H1 (cell line): ENCODE results near the gene PLAAT2.

Source experiments
- EGR1 ChIP-seq: IDR thresholded peaks from 2 replicates; pipeline ENCODE4 v1.6.1; 2011; ENCODE audit warnings: low read depth, low read length, borderline replicate concordance
- EP300 ChIP-seq, 2 experiments: IDR thresholded peaks; 1 replicate in 1 of 2; 2 replicates in 1 of 2; pipeline ENCODE4 v1.6.1; 2011 to 2012; ENCODE audit warnings: low read depth in 2 of 2, low read length in 2 of 2, mild to moderate bottlenecking in 2 of 2, borderline replicate concordance in 1 of 2, inconsistent platforms in 1 of 2, moderate library complexity in 1 of 2
- KDM1A ChIP-seq: fragments of 200-600, 300-600 bp; sonication (generic); IDR thresholded peaks from 2 replicates; pipeline ENCODE4 v1.7.1; 2016; ENCODE audit warnings: mild to moderate bottlenecking, low read length, borderline replicate concordance
- PHF8 ChIP-seq: fragments of 200-600 bp; sonication (generic); conservative IDR thresholded peaks from 2 replicates; pipeline ENCODE4 v1.7.1; 2012; ENCODE audit warnings: low read depth, mild to moderate bottlenecking, inconsistent platforms, low read length, moderate library complexity
- POLR2A ChIP-seq, 2 experiments: IDR thresholded peaks; 1 replicate in 1 of 2; 2 replicates in 1 of 2; pipeline ENCODE4 v1.6.1; 2011; ENCODE audit warnings: low read depth in 2 of 2, low read length in 2 of 2, mild to moderate bottlenecking in 2 of 2; ENCODE audit errors: control extremely low read depth in 1 of 2
- SIX5 ChIP-seq: IDR thresholded peaks from 2 replicates; pipeline ENCODE4 v1.6.1; 2011; ENCODE audit warnings: mild to moderate bottlenecking, low read depth, low read length
- TAF1 ChIP-seq: IDR thresholded peaks from 2 replicates; pipeline ENCODE4 v1.6.1; 2011; ENCODE audit warnings: mild to moderate bottlenecking, low read depth, low read length

DNA sequence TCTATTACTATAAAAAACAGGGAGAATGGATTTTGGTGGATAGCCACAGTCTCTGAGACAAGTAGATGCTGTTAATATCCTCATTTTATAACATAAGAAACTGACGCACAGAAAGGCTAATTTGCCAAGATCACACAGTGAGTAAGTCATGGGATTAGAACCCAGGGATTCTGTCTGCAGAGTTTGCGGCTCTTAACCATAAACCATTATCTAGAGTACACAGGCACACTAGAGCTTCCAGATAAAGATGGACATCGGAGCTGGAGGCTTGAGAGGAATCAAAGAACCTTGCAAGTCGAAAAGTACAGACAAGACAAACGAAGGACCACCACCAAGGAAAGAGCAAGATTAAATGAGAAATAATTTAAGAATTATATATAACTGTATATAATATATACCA, 46.0 kb downstream of the PLAAT2 start:
- no peak for TF ChIP-seq EGR1
- no peak for TF ChIP-seq KDM1A
- TF ChIP-seq POLR2A (IDR thresholded peaks at IDR 0.05; ENCODE audit: control extremely low read depth in 1 of 2, low read depth in 2 of 2, low read length in 2 of 2): no peak
- no peak for TF ChIP-seq EP300 (IDR thresholded peaks at IDR 0.05; ENCODE audit: borderline replicate concordance in 1 of 2, low read depth in 2 of 2, low read length in 2 of 2)
- no peak for TF ChIP-seq PHF8
- no peak for TF ChIP-seq TAF1
- no peak for TF ChIP-seq SIX5
